WI38 (cell line): ENCODE results near the gene SULT2B1.
"Not testable (repeated sequence)": the region's sequence is repeated elsewhere in the genome, so short reads cannot be mapped to it uniquely, and the experiment has no call there.

ENCODE experiments used
- H3K4me3 ChIP-seq: 2 replicates; pipeline ENCODE4 v1.5.1; 2011; ENCODE audit warnings: low read depth, mild to moderate bottlenecking, control low read depth, low read length
- CTCF ChIP-seq: IDR thresholded peaks from 2 replicates; pipeline ENCODE4 v1.5.1; 2012; ENCODE audit warnings: low read depth, mild to moderate bottlenecking, control low read depth, low read length

Gene SULT2B1

GRCh38 chr19:48530770-48531169, 21.2 kb upstream of the SULT2B1 start:
- no peak for TF ChIP-seq CTCF
- no peak overlapping the region for H3K4me3 ChIP-seq

- no peak for TF ChIP-seq CTCF
- H3K4me3 ChIP-seq, result no peak overlapping the region
These were observed 18.2 kb upstream of the SULT2B1 start for GRCh38 chr19:48533770-48534169.

- TF ChIP-seq CTCF, result no peak
- H3K4me3 ChIP-seq, result no peak overlapping the region
These were observed 14.4 kb upstream of the SULT2B1 start for GRCh38 chr19:48537541-48537940.

- H3K4me3 ChIP-seq, result not testable (repeated sequence)
These were observed 13.9 kb upstream of the SULT2B1 start for GRCh38 chr19:48538057-48538456.

- no peak overlapping the region for H3K4me3 ChIP-seq
- no peak for TF ChIP-seq CTCF
These were observed 12.4 kb upstream of the SULT2B1 start for GRCh38 chr19:48539503-48540096.

GRCh38 chr19:48540110-48540509, 11.9 kb upstream of the SULT2B1 start:
- TF ChIP-seq CTCF, result no peak
- no peak overlapping the region for H3K4me3 ChIP-seq

- H3K4me3 ChIP-seq, result no peak overlapping the region
- no peak for TF ChIP-seq CTCF
These were observed 10.2 kb upstream of the SULT2B1 start for GRCh38 chr19:48541813-48542212.

- TF ChIP-seq CTCF, result no peak
- no peak overlapping the region for H3K4me3 ChIP-seq
These were observed 8.8 kb upstream of the SULT2B1 start for GRCh38 chr19:48543121-48543710.
